ENCODE measurements around the gene PABPC1L. TPM values are rescaled to one million over a fixed set of nuclear protein-coding genes. Genes with fewer than 3 reads are reported as not detected.

The PABPC1L gene
- total RNA-seq, 1 experiment from 2014 or later, result 42.2 TPM

- no peak for DNase-seq (ENCODE audit: low spot score)
- H3K4me1 ChIP-seq (ENCODE audit: insufficient read depth, low read length, poor library complexity, severe bottlenecking), result no peaks in the 10 kb centered on the region
- no peaks in the 10 kb centered on the region for H3K9me3 ChIP-seq (ENCODE audit: low read depth, low read length, poor library complexity, severe bottlenecking)
- no peak for TF ChIP-seq CTCF (conservative IDR thresholded peaks at IDR 0.05; ENCODE audit: low read depth, low read length)
- no peak overlapping the region for H3K27ac ChIP-seq (ENCODE audit: low read depth, low read length, poor library complexity, severe bottlenecking)
- CTCF ChIA-PET, result no interaction called here
- BruUV-seq (replicated peaks), result no TSS peak
- POLR2A ChIA-PET (ENCODE audit: low non-redundant PET), result interaction anchor here (0.6 kb wide), 1 partner anchor 367 kb away, joined by 3 read pairs; no protein-coding TSS in a partner anchor
- H3K27me3 ChIP-seq (replicated peaks; ENCODE audit: insufficient read depth, low read depth, low read length, poor library complexity), result no peaks in the 10 kb centered on the region
- H3K36me3 ChIP-seq (ENCODE audit: insufficient read depth, low read length, poor library complexity, severe bottlenecking), result peaks cover 24% of the 10 kb centered on the region
- no peak overlapping the region for H3K4me3 ChIP-seq (ENCODE audit: low read depth, low read length, poor library complexity, severe bottlenecking)
- intact Hi-C loops (cut with micrococcal nuclease; ENCODE audit: unreplicated experiment), result no loop called here
Measured at GRCh38 chr20:44932916-44933315, 23.1 kb downstream of the PABPC1L start.

- Histone ChIP-seq H3K4me3 (ENCODE audit: low read depth, low read length, poor library complexity, severe bottlenecking) (no peak overlapping the region), H3K36me3 (ENCODE audit: insufficient read depth, low read length, poor library complexity, severe bottlenecking) (peaks cover 30% of the 10 kb centered on the region), H3K4me1 (ENCODE audit: insufficient read depth, low read length, poor library complexity, severe bottlenecking) (no peaks in the 10 kb centered on the region), H3K27me3 (replicated peaks; ENCODE audit: insufficient read depth, low read depth, low read length, poor library complexity) (no peaks in the 10 kb centered on the region), H3K27ac (ENCODE audit: low read depth, low read length, poor library complexity, severe bottlenecking) (no peak overlapping the region), H3K9me3 (ENCODE audit: low read depth, low read length, poor library complexity, severe bottlenecking) (no peaks in the 10 kb centered on the region)
- POLR2A ChIA-PET (ENCODE audit: low non-redundant PET), result no interaction called here
- CTCF ChIA-PET, result no interaction called here
- BruUV-seq (replicated peaks), result no TSS peak
- intact Hi-C loops (cut with micrococcal nuclease; ENCODE audit: unreplicated experiment), result no loop called here
- DNase-seq (ENCODE audit: low spot score), result no peak
- no peak for TF ChIP-seq EZH2 (IDR thresholded peaks at IDR 0.05; ENCODE audit: borderline replicate concordance, low read depth, low read length, poor library complexity, severe bottlenecking)
- no peak for TF ChIP-seq CTCF (conservative IDR thresholded peaks at IDR 0.05; ENCODE audit: low read depth, low read length)
Measured at GRCh38 chr20:44936510-44936909, 26.6 kb downstream of the PABPC1L start.

GRCh38 chr20:44938637-44939036 lies 28.8 kb downstream of the PABPC1L start:
- H3K4me1 ChIP-seq (ENCODE audit: insufficient read depth, low read length, poor library complexity, severe bottlenecking), result no peaks in the 10 kb centered on the region
- peaks cover 45% of the 10 kb centered on the region for H3K36me3 ChIP-seq (ENCODE audit: insufficient read depth, low read length, poor library complexity, severe bottlenecking)
- no peak for TF ChIP-seq EZH2 (IDR thresholded peaks at IDR 0.05; ENCODE audit: borderline replicate concordance, low read depth, low read length, poor library complexity, severe bottlenecking)
- no peak for TF ChIP-seq CTCF (conservative IDR thresholded peaks at IDR 0.05; ENCODE audit: low read depth, low read length)
- no peak overlapping the region for H3K4me3 ChIP-seq (ENCODE audit: low read depth, low read length, poor library complexity, severe bottlenecking)
- no peaks in the 10 kb centered on the region for H3K9me3 ChIP-seq (ENCODE audit: low read depth, low read length, poor library complexity, severe bottlenecking)
- DNase-seq (ENCODE audit: low spot score), result no peak
- CTCF ChIA-PET, result no interaction called here
- BruUV-seq (replicated peaks), result no TSS peak
- POLR2A ChIA-PET (ENCODE audit: low non-redundant PET), result no interaction called here
- intact Hi-C loops (cut with micrococcal nuclease; ENCODE audit: unreplicated experiment), result no loop called here
- H3K27ac ChIP-seq (ENCODE audit: low read depth, low read length, poor library complexity, severe bottlenecking), result no peak overlapping the region
- no peaks in the 10 kb centered on the region for H3K27me3 ChIP-seq (replicated peaks; ENCODE audit: insufficient read depth, low read depth, low read length, poor library complexity)

Measured in A673 (cell line).